Esophagus mucosa (tissue), 1 donor: Measurements from ENCODE around the gene ARAP2. TPM values are rescaled to one million over a fixed set of nuclear protein-coding genes. Genes with fewer than 3 reads are reported as not detected.

Experiments
- ATAC-seq: fragments of 200-7000 bp; cut with Tn5 transposase; one replicate; pipeline ENCODE4 v1.9.1; 2020
- total RNA-seq: library from RNA; stranded (reverse); gene quantifications from one replicate; pipeline ENCODE4 v1.2.4, GENCODE V29; 2023
- donor health status: DM: yes; HTN: yes; CAD: no.

Gene ARAP2, protein sequence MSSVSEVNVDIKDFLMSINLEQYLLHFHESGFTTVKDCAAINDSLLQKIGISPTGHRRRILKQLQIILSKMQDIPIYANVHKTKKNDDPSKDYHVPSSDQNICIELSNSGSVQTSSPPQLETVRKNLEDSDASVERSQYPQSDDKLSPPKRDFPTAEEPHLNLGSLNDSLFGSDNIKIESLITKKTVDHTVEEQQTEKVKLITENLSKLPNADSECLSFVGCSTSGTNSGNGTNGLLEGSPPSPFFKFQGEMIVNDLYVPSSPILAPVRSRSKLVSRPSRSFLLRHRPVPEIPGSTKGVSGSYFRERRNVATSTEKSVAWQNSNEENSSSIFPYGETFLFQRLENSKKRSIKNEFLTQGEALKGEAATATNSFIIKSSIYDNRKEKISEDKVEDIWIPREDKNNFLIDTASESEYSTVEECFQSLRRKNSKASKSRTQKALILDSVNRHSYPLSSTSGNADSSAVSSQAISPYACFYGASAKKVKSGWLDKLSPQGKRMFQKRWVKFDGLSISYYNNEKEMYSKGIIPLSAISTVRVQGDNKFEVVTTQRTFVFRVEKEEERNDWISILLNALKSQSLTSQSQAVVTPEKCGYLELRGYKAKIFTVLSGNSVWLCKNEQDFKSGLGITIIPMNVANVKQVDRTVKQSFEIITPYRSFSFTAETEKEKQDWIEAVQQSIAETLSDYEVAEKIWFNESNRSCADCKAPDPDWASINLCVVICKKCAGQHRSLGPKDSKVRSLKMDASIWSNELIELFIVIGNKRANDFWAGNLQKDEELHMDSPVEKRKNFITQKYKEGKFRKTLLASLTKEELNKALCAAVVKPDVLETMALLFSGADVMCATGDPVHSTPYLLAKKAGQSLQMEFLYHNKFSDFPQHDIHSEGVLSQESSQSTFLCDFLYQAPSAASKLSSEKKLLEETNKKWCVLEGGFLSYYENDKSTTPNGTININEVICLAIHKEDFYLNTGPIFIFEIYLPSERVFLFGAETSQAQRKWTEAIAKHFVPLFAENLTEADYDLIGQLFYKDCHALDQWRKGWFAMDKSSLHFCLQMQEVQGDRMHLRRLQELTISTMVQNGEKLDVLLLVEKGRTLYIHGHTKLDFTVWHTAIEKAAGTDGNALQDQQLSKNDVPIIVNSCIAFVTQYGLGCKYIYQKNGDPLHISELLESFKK (N-terminal part only)
- 28.5 TPM for total RNA-seq

DNA sequence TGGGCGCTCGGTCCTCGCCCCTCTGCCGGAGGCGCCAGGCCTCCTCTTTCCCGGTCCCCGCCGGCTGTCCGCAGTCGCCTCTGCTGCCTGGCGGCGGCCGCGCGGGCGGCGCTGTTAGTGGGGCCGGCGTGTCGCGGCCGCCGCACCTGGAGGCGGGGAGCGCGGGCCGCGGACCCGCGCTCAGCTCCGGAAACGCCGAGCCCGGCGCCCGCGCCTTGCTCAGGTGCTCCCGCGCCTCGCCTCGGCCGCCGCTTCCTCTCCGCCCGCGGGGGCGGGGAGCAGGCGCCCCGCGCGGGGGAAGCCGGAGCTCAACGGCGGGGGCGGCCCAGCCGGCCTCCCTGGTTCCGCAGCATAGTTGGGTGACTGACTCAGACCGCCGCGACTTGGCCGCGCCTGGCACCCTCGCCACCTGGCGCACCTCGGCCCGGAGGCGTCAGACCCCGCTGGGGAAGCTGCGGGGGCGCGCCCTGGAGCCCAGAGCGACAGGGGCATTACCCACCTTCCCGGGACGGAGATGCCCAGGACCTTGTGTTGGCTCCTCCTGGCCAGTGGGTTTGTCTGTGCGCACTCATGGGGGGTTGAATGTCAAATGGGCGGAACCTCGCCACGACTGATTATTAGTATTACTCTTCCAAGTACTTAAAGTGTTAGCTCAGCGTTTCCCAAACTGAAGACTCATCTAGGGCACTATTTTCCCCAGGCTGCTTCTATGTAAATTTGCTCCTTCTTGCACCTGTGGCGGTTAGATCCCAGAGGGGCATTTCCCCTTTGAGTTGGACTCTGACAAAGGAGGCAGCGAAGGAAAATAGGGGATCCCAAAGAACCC is at the start of gene ARAP2:
Gene ARAP2, minus strand, starts transcription at position 258 of the 826 bp plus-strand sequence. CDS start 15,028 bp downstream, outside the sequence.
- ATAC-seq: peak; percentile 97

DNA sequence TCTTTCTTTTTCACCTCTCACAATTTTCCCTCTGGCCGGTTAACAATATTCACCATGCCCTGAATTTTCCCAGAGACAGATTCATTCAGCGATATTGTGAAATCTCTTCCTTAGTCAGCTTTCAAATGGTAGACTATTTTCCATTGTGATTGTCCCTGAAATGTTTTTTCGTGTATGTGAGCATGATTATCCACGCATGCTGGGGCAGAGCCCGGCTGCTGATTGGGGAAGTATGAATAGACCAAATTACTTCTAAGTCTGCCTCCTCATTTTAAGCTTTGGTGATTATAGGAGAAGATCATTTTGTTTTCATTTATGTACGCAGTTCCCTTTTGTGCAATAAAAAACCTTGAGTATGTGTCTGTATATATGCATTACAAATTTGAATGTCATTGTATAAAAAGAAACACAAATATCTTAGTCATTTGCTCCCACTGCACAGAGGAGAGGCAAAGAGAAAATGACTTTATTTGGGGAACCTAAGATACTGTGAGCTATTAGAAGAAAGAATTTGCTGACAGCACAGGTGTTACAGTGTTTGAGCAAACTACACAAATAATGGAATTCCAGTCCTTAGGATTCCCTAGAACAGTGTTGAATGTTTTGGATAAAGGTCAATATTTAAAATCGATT is 48.4 kb upstream of the ARAP2 start:
- ATAC-seq: peak; percentile 92

DNA sequence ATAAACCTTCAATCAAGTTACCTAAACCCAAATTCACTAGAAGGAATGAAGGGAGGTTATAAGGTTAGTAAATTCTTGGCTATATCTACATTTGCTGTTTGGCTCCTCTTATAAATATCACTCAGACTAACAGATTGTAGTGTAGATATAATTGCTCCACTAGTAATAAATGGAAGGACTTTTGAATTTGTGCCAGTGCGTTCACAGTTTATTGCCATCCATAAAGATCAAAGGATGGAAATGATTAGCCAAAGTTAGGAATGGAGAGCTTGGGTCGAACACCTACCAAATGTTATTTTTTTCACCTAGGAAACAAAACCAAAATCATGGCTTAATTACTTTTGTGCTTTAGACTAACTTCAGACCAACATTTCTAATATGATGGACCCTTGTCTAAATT is 46.3 kb upstream of the ARAP2 start:
- ATAC-seq: no peak

DNA sequence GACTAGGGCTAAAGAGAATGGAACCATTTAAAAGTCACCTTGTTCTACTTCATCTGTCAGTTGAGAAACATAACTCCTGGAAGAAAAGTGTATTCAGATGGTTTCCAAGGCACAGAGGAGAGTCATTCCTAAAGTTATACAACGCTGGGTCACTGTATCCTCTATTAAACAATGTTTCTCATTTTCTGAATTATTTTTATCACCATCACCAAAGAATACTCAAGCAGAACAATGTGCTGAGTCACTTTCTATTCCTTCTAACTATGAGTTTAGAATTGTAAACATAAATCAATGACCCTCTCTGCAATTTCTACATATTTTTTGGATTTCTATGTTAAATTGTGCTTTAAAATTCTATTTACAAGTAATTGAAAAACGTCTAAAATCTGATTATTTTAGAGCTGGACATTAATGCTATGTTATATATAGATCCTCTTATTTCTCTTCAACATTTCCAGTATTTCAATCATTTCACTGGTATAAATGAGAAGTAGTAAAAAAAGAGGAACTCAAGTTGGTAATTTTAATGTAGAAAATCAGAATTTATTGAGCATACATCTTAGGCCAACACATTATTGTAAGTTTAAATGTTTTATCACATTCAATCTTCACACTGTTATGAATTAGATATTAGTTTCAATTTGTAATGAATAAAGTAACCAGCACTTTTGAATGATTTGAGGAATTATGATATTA is 44.6 kb upstream of the ARAP2 start:
- ATAC-seq: no peak

DNA sequence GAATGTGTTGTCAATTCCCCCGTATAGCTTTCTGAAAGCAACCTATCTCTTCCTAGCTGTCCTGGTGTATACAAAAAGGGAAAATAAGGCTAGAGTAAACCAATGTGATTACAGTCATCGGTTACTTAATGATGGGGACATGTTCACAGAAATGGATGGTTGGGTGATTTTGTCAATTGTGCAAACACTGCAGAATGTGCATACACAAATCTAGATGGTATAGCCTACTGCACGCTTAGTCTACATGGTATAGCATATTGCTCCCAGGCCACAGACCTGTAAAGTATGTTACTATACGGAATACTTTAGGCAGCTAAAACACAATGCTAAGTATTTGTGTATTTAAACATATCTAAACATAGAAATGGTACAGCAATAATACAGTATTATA is 42.2 kb upstream of the ARAP2 start:
- peak; percentile 14 for ATAC-seq

DNA sequence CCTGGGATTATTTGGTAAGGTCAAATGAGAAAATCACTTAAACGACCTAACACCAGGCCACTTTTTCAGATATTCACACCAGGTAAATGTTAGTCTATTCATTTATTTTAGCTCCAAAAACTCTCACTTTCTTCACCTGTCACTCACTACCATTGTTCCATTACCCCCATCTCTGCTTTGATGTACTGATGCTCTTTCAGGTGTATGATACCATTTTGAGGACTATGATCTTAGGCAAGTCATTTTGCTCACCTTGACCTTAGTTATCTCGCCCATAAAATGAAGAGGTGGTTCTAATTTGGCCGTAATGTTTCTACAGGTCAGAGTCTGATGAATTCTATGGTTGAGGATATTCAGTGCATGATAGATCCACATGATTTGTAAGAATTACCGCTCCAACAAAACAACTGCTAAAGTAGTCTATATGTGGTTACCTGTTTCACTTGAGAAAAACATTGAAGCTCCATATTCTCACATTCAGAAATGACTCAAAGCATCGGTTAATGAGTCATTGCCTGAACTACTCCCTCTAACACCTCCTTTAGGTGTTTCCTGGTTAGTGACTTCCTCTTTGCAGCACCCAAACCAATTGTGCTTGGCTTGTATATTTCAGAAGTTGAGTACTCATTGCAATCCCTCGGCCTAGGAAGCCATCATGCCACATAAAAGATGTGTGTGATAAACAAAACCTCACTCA is 41.6 kb upstream of the ARAP2 start:
- peak; percentile 95 for ATAC-seq

DNA sequence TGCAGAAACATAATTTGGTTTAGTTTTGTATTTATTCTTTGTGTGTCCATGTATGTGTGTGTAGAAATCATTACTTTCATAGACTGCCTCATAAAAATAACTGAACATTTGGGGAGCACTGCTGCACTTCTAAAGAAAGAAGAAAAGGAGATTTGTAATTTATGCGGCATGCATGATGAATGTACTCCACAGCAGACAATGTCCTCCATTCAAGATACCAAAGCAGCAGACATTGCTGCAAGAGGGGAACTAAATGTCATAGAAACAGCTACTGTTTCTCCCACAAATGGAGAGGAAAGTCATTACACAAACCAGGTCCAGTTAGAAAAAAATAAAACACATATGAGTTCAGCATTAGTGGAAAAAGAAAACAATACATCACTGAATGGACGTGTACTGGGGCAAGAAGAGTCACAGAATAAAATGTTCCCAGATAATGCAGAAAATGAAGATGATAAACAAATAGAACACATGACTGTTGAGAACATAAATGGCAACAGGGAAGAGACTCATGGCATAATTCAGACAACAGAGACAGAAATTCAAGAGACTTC is 39.7 kb upstream of the ARAP2 start:
- no peak for ATAC-seq

DNA sequence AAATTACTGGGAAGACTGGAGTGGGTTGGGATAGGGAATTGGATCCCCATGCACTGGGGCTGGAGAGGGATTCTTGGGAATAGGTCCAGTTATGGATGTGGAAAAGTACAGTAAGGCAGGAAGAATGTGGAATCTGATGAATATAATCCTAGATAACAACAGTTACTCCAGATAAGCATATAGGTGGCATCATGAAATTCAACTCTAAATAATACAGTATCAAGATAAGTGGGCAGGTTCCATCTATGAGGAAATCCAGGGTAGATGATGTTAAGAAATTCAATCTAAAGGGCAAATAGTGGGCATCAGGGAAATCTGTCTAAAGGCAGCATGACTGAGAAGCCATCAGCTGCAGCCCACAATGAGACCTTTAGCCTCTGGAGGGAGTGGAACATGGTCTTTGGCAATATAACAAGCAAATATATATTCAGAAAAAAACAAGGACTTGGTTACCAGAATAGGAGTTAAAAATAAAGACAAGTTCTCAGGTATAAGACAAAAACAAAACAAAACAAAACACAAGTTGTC is 38.3 kb upstream of the ARAP2 start:
- no peak for ATAC-seq

DNA sequence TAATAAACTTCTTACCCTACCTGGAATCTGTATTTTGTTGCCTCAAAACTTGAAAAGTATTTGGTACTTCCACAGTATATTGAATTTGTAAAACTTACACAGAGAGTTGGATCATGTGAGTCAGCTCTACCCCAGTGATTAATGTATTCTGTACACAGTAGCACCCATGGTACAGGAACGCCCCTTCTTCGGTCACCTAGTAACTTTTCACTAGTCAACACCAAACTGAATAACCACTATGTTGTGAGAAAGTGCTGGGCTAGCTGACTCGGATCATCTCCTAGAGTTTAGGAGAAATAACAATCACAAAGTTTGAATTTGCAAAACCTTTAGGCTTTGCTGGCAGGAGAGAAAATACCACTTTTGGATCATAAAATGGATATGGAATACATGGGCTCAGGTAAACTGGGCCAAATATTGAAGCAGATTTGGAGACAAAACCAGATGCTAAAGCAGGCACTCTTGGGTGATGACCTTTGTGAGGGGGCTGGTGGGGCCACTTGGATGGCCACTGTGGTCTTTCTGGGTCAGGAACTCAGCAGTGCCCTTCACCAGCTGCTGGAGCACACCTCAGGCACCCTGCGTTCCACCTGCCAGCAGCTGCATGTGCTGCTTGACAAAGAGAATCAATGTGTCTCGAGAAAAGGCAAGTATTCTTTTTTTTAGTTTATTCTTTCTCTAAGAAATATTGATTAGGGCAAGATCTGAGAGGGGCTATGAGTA is 37.2 kb upstream of the ARAP2 start, which contains the start of gene DTHD1:
Gene DTHD1, plus strand, starts transcription at position 233 of the 723 bp plus-strand sequence. Its CDS starts 143 bp downstream, at position 376.
- peak; percentile 87 for ATAC-seq

DNA sequence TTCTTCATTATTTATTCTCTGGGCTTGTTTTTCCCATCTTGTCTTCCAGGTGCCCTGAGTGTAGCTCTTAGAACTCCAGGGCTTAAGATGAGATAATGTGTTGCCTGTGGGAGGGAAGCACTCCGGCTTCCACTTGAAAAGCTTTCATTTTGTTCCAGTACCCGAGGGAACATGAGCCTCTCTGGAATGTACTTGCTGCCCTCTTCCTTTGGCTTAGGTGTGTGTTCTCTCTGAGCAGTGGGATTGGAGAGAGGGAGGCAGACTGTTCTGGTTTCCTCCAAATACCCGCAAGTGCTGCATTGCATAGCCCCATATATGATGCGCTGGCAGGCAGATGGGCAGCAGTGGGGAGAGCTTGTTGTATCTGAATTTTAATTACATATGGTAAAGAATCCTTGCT is 36.2 kb upstream of the ARAP2 start:
- ATAC-seq: no peak

DNA sequence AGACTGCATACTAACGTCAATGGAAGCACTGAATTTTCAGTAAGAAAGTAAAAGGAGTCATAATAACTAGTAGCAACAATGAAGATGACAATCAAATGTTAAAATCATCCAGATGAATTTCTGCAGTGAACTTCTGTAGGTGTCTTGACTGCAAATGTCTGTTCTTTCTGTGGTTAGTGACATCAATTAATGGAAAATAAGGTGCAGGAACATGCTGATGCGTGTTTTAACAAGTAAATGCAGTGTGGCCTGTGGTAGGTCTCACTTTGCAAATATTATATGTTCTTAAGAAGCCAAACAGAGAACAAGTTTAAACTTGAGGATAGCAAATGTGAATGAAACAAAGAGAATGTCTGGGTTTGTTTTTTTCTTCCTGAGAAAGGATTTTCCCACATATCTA is 34.5 kb upstream of the ARAP2 start:
- ATAC-seq: peak; percentile 82

DNA sequence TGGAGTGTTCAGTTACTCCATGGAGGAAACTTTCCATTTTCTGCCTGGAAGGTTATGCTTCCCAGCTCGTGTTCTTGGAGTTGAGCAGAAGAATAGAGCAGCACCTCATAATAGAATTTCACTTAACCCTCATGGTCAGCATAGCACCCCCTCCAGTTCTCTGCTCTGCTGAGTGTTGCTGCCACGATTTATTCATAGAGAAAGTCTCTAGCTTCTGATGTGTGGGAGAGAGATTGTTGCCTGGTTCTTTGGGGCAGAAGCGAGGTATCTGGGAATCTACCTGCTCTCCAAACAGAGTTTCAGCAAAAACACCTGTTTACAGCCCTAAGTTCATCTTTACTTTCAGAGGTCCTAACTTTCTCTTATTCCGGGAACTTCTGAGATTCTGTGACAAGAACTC is 33.2 kb upstream of the ARAP2 start:
- ATAC-seq: no peak

DNA sequence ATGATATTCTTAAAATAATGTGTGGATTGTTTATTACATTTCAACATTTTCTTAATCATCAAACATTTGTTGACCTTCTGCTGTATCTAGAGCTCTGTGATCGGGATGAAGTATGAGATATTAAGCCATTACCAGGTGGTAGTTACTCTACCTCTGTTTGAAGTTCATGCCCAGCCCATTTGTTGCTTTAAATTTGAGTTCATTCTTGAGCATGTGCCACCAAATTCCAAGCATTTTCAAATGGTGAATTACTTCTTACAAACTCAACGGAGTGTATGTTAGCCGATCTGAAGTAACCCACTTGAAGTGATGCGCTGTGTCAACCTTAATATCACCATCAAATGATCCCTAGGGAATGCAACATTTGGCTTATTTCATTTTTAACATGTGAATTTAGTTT is 29.8 kb upstream of the ARAP2 start:
- ATAC-seq: no peak

DNA sequence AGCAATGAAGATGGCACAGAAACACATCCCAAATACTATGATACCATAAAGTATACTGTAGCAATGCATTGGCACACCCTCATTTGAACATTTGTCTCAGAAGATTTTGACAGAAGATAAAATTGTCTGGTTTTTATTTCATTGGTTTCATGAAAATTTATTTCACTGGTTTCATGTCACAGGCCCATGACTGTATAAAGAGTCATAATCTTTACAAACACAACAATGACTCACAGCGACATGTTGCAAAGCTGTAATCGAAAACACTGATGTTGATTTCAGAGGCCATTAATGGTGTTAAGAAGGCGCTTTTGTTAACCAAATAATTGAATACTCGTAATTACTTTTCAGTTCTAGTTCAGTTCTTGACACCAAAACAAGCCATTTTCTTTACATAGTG is 29.0 kb upstream of the ARAP2 start:
- ATAC-seq: peak; percentile 43

DNA sequence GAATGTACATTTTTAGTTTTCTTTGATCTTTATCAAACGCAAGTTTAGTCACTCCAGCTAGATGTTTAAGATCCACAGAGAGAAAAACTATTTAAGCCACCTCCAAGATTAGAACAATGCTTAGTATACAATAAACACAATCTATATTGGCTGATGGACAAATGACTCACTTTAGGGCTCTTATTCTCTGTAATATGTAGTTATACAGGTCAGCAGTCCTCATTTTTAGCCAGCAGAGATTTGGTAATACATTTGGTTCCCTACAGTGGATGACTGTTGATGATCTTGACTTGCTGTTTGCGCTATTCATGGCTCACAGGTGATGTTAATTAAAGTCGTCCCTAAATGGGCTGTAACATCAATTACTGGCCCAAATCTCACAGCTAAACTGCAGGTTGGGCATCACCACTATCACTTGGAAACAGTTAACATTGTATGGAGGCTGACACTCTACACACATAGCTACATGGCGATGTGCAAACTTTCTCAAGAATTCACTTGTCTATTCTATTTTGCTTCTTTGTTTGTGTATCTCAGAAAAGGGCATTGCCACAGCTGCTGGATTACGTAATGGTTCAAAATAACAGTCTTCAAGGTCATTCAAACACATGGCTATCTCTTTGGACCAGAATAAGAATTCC is 25.3 kb upstream of the ARAP2 start:
- ATAC-seq: peak; percentile 69

DNA sequence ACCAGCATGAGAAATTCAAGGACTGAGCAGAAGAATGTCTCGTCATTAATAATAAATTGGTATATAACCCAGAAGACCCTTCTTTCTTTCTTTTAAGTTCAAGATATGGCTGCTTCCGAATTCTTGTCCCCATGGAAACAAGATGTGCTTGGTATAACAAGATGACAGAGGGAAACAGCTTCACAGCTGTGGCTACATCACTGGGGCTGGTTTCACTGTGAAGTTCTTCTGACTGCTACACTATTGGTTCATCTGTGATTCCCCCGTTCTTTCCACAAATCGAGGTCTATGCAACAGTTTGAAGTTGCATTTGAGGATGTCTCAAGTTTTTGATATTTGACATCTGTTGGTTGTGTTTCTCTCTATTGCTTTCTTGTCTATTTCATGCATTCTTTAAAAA is 24.8 kb upstream of the ARAP2 start:
- ATAC-seq: no peak

DNA sequence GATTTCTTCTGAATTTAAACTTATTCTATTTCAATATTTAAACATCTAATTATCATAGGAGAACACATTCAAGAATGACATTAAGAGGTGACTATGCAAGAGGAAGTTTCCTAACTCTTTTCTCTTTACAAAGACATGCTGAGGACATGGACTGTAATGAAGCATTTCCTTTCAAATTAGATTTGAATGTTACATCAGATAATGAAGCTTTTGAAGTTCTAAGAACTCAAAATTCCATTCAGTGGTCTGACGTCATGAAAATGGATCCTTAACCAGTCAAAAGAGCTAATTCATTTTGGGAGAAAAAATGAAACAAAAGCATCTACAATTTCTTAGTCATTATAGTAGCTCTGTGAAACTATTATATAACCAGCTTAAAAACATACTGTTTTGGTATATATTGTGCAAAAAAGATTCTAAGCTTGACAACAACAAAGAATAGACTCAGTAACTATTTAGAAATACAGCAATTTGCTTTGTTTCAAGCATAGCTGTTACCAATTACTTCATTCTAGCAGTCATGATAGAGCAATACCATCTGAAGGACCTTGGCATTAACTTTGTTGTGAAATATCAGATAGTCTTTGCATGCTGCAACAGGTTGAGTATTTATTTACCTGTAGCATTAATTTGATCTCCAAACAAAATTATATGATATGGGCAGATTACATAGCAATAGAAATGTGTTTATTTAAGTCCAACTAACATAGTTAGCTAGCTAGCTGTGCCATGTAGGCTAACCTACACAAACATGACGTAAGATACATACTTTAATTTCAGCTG is 23.4 kb upstream of the ARAP2 start:
- peak; percentile 49 for ATAC-seq
